Hepatocyte (in vitro differentiated cells): ENCODE measurements around the gene SPAG16. TPM values are rescaled to one million over a fixed set of nuclear protein-coding genes. Genes with fewer than 3 reads are reported as not detected.

Experiments used
- DNase-seq: peaks from one replicate; pipeline ENCODE4 v3.0.0-alpha.2; 2016; ENCODE audit warnings: low spot score
- H2AFZ ChIP-seq: fragments of 200-600 bp; sonication (generic); 2 replicates; pipeline ENCODE4 v1.6.0; 2016; ENCODE audit warnings: antibody characterized with exemption, mild to moderate bottlenecking
- H3K27ac ChIP-seq: fragments of 200-600 bp; sonication (generic); 2 replicates; pipeline ENCODE4 v1.5.1; 2016; ENCODE audit warnings: mild to moderate bottlenecking
- H3K27me3 ChIP-seq: fragments of 200-600 bp; sonication (generic); 2 replicates; pipeline ENCODE4 v1.6.1; 2016
- H3K36me3 ChIP-seq: fragments of 200-600 bp; sonication (generic); replicated peaks from 2 replicates; pipeline ENCODE4 v1.5.1; 2016; ENCODE audit warnings: low read depth; ENCODE audit not compliant: insufficient read depth
- H3K4me1 ChIP-seq: fragments of 200-600 bp; sonication (generic); 2 replicates; pipeline ENCODE4 v1.5.1; 2016; ENCODE audit warnings: mild to moderate bottlenecking, moderate library complexity; ENCODE audit not compliant: insufficient read depth
- H3K4me2 ChIP-seq: fragments of 200-600 bp; sonication (generic); 2 replicates; pipeline ENCODE4 v1.6.0; 2016
- H3K4me3 ChIP-seq: fragments of 200-600 bp; sonication (generic); 2 replicates; pipeline ENCODE4 v1.5.1; 2016; ENCODE audit warnings: mild to moderate bottlenecking
- H3K79me2 ChIP-seq: fragments of 200-600 bp; sonication (generic); 2 replicates; pipeline ENCODE4 v1.6.0; 2017; ENCODE audit warnings: mild to moderate bottlenecking
- H3K9me2 ChIP-seq: fragments of 200-600 bp; sonication (generic); replicated peaks from 2 replicates; pipeline ENCODE4 v1.6.0; 2017; ENCODE audit warnings: mild to moderate bottlenecking; ENCODE audit not compliant: insufficient read depth
- H3K9me3 ChIP-seq: fragments of 200-600 bp; sonication (generic); 2 replicates; pipeline ENCODE4 v1.5.1; 2016; ENCODE audit warnings: low read depth, mild to moderate bottlenecking
- H4K20me1 ChIP-seq: fragments of 200-600 bp; sonication (generic); 2 replicates; pipeline ENCODE4 v1.6.0; 2016; ENCODE audit warnings: mild to moderate bottlenecking; ENCODE audit not compliant: insufficient read depth, poor library complexity, severe bottlenecking
- EZH2 ChIP-seq: fragments of 200-600 bp; sonication (generic); IDR thresholded peaks from 2 replicates; pipeline ENCODE4 v1.6.1; 2016; ENCODE audit warnings: antibody characterized with exemption, mild to moderate bottlenecking, borderline replicate concordance
- EZH2phosphoT487 ChIP-seq: fragments of 200-600 bp; sonication (generic); IDR thresholded peaks from one replicate; pipeline ENCODE4 v1.6.1; 2018; ENCODE audit warnings: antibody characterized with exemption, mild to moderate bottlenecking, low read depth, moderate library complexity; ENCODE audit not compliant: unreplicated experiment, severe bottlenecking
- WGBS: methylation state at CpG from one replicate; pipeline ENCODE4 v1.1.6; 2016; ENCODE audit warnings: low lambda C conversion rate; ENCODE audit errors: missing lambda C conversion rate; 5-methylcytosine and 5-hydroxymethylcytosine counted together
- polyA plus RNA-seq: library from polyadenylated mRNA; unstranded; fragments of >200 nt; fragmentation: Nextera tagmentation; extraction: Ambion mirVana; gene quantifications from 2 replicates; pipeline ENCODE4 v1.2.1, GENCODE V29; 2016
- total RNA-seq: library from RNA; depleted of rRNA; stranded (reverse); fragments of >200 nt; gene quantifications from 2 replicates; pipeline ENCODE4 v1.2.3, GENCODE V29; 2014
- TF ChIP-seq, protein P1 (sequence below): fragments of 200-600 bp; sonication (generic); IDR thresholded peaks from 2 replicates; pipeline ENCODE4 v1.5.1; 2016; ENCODE audit warnings: antibody characterized with exemption, mild to moderate bottlenecking; ENCODE audit not compliant: poor library complexity

Gene SPAG16
- total and polyA plus RNA-seq, 2 experiments from 2014 or later = 52.1 to 56.9 TPM

DNA sequence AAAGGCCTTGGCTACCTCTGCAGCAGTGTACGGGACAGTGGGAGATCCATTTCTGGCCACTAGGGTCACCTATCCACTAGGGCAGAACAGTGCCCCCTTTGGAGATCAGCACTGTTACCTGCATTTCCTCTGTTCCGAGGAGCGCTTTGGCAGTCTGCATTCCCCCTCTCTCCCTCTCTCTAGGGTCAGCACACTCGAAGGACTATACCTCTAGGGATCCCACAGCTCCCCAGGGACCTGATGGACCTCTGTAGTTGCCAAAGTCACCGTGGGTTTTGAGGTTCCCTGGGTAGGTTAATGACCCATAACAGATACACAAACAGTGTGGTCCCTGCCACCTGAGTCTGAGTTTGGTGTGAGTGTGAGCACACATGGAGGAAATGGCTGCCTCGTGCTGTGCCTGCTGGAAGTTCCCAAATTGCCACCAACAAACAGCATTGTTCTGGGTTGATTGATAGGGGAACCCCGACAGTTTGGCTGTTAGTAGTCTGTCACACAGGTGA is 1026.8 kb downstream of the SPAG16 start:
- WGBS = 87% methylated on average over 7 of the region's 7 CpGs

DNA sequence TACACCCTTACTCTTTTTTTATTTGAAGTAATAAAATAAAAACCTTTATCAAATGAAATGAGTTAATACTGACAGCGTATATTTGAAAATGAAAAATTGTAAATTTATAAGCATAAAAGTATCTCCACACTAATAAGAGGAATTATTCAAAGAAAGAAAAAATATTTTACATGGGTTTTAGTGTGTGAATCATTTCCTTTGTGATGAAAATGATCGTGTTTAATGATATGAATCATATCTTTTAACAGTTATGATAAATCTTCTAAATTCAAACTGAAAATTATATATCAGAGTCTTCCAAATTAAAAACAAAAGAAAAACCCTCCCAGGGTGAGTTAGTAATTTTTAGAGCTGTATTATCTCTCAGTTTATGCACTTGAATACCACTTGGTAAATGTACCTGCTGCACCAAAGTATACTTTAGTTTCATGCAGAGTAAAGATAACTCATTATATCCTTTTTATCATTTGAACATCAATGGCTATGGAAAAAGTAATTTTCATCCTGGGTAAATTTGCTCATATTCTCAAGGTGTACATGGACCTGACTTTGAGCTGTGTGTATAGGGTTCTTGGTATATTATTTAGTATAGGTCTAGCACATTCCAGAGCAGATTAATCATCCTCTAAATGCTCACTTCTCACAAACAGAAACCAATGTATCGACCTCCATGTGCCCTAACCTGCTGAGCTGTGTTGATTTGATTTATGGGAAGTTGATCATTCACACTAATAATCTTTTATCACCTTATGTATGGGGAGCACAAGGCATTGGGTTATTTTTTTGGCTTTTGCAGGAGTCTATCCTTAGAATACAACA is 1027.9 kb downstream of the SPAG16 start:
- Histone ChIP-seq H3K4me1 (no peaks in the 10 kb centered on the region), H3K4me3 (no peak overlapping the region)

More for the DNA sequence above, 1026.8 kb downstream of the SPAG16 start:
- Histone ChIP-seq H3K4me2 (no peak overlapping the region), H4K20me1 (no peaks in the 10 kb centered on the region), H2AFZ (no peak overlapping the region), H3K4me1 (no peaks in the 10 kb centered on the region), H3K27me3 (no peaks in the 10 kb centered on the region), H3K36me3 (no peaks in the 10 kb centered on the region), H3K4me3 (no peak overlapping the region), H3K9me3 (no peaks in the 10 kb centered on the region), H3K9me2 (no peaks in the 10 kb centered on the region), H3K27ac (no peak overlapping the region), H3K79me2 (no peaks in the 10 kb centered on the region)
- TF ChIP-seq EZH2phosphoT487 = no peak
- DNase-seq = no peak

DNA sequence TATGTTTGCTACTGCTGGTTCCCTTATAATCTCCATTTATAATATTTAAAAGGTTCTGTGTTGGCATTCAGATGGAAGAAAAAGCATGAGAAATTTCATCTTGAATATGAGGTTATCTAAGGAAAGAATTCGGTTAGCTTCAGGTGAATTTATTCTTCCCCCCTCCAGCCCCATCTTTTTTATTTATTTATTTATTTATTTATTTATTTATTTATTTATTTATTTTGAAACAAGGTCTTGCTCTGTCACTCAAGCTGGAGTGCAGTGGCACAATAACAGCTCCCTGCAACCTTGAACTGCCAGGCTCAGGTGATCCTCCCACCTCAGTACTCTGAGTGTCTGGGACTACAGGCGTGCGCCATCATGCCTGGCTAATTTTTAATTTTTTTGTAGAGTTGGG is 1031.1 kb downstream of the SPAG16 start:
- 89% methylated on average over 3 of the region's 3 CpGs for WGBS
- TF ChIP-seq, protein P1, sequence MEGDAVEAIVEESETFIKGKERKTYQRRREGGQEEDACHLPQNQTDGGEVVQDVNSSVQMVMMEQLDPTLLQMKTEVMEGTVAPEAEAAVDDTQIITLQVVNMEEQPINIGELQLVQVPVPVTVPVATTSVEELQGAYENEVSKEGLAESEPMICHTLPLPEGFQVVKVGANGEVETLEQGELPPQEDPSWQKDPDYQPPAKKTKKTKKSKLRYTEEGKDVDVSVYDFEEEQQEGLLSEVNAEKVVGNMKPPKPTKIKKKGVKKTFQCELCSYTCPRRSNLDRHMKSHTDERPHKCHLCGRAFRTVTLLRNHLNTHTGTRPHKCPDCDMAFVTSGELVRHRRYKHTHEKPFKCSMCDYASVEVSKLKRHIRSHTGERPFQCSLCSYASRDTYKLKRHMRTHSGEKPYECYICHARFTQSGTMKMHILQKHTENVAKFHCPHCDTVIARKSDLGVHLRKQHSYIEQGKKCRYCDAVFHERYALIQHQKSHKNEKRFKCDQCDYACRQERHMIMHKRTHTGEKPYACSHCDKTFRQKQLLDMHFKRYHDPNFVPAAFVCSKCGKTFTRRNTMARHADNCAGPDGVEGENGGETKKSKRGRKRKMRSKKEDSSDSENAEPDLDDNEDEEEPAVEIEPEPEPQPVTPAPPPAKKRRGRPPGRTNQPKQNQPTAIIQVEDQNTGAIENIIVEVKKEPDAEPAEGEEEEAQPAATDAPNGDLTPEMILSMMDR = no peak
- no peak for TF ChIP-seq EZH2
- TF ChIP-seq EZH2phosphoT487 = no peak
- Histone ChIP-seq H3K79me2 (no peaks in the 10 kb centered on the region), H4K20me1 (no peaks in the 10 kb centered on the region), H3K36me3 (no peaks in the 10 kb centered on the region), H3K27ac (no peak overlapping the region), H3K27me3 (no peaks in the 10 kb centered on the region), H3K4me2 (no peak overlapping the region), H2AFZ (no peak overlapping the region), H3K9me3 (no peaks in the 10 kb centered on the region), H3K9me2 (no peaks in the 10 kb centered on the region), H3K4me3 (no peak overlapping the region), H3K4me1 (no peaks in the 10 kb centered on the region)
- DNase-seq = no peak

More for the DNA sequence above, 1027.9 kb downstream of the SPAG16 start:
- Histone ChIP-seq H3K9me3 (no peaks in the 10 kb centered on the region), H3K9me2 (no peaks in the 10 kb centered on the region), H4K20me1 (no peaks in the 10 kb centered on the region), H2AFZ (no peak overlapping the region), H3K36me3 (no peaks in the 10 kb centered on the region), H3K4me2 (no peak overlapping the region), H3K27me3 (no peaks in the 10 kb centered on the region), H3K27ac (no peak overlapping the region), H3K79me2 (no peaks in the 10 kb centered on the region)
- TF ChIP-seq EZH2phosphoT487 = no peak
- TF ChIP-seq, protein P1 = no peak
- TF ChIP-seq EZH2 = no peak
- no peak for DNase-seq
- WGBS = 77% methylated on average over 3 of the region's 3 CpGs

DNA sequence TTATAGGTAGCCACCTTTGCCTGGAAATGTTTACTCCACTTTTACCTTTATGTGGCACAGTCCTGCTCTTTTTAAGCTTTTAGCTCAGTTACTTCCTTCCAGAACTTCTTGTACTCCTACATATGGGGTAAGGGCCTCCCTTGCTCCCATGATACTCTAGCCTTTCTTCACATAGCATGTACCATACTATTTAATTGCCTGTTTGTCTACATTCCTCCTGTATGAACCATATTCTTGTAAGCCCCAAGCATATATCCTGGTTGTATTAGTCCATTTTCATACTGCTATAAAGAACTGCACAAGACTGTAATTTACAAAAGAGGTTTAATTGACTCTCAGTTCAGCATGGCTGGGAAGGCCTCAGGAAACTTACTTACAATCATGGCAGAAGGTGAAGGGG is 1035.9 kb downstream of the SPAG16 start:
- Histone ChIP-seq H3K36me3 (no peaks in the 10 kb centered on the region), H3K79me2 (no peaks in the 10 kb centered on the region), H3K9me3 (no peaks in the 10 kb centered on the region), H3K4me3 (no peak overlapping the region), H3K4me1 (no peaks in the 10 kb centered on the region), H3K9me2 (no peaks in the 10 kb centered on the region), H3K27ac (no peak overlapping the region), H4K20me1 (no peaks in the 10 kb centered on the region), H3K27me3 (no peaks in the 10 kb centered on the region), H3K4me2 (no peak overlapping the region), H2AFZ (no peak overlapping the region)
- no peak for TF ChIP-seq EZH2
- TF ChIP-seq EZH2phosphoT487 = no peak
- TF ChIP-seq, protein P1 = no peak
- DNase-seq = no peak
